NCI-H345 (cell line): ENCODE measurements around the gene MYO7A.

Source experiments
- DNase-seq: peaks from one replicate; lab custom pipeline; 2025; lab: John Stamatoyannopoulos, UW

The MYO7A gene

GRCh38 chr11:77200351-77201268, 72.6 kb downstream of the MYO7A start:
- DNase-seq, result no peak

- DNase-seq, result no peak
These were observed 73.3 kb downstream of the MYO7A start for GRCh38 chr11:77201370-77201769.

- DNase-seq, result no peak
These were observed 74.2 kb downstream of the MYO7A start for GRCh38 chr11:77201991-77202841.

GRCh38 chr11:77202941-77203900, 75.2 kb downstream of the MYO7A start:
- no peak for DNase-seq

- no peak for DNase-seq
These were observed 76.1 kb downstream of the MYO7A start for GRCh38 chr11:77203901-77204753.

GRCh38 chr11:77204754-77205466, 76.9 kb downstream of the MYO7A start:
- DNase-seq, result no peak

GRCh38 chr11:77205467-77206263, 77.6 kb downstream of the MYO7A start:
- DNase-seq, result no peak

GRCh38 chr11:77206264-77207018, 78.4 kb downstream of the MYO7A start:
- no peak for DNase-seq

- no peak for DNase-seq
These were observed 79.0 kb downstream of the MYO7A start for GRCh38 chr11:77207019-77207485.

- DNase-seq, result no peak
These were observed 79.7 kb downstream of the MYO7A start for GRCh38 chr11:77207618-77208313.

- no peak for DNase-seq
These were observed 80.5 kb downstream of the MYO7A start for GRCh38 chr11:77208535-77208934.

GRCh38 chr11:77209663-77210062, 81.6 kb downstream of the MYO7A start:
- no peak for DNase-seq

GRCh38 chr11:77211040-77211451, 83.0 kb downstream of the MYO7A start:
- DNase-seq, result no peak

- DNase-seq, result no peak
These were observed 83.7 kb downstream of the MYO7A start for GRCh38 chr11:77211594-77212251.

- no peak for DNase-seq
These were observed 84.4 kb downstream of the MYO7A start for GRCh38 chr11:77212314-77213007.

GRCh38 chr11:77213029-77213579, 85.1 kb downstream of the MYO7A start:
- DNase-seq, result no peak
